HG03196 (cell line): Measurements from ENCODE around the gene CCDC38.
"Not testable (repeated sequence)": the region's sequence is repeated elsewhere in the genome, so short reads cannot be mapped to it uniquely, and the experiment has no call there.

Experiments used
- ATAC-seq: cut with Tn5 transposase; IDR thresholded peaks from one replicate; pipeline ENCODE4 v1.9.1; 2021; ENCODE audit not compliant: unreplicated experiment

The CCDC38 gene

DNA sequence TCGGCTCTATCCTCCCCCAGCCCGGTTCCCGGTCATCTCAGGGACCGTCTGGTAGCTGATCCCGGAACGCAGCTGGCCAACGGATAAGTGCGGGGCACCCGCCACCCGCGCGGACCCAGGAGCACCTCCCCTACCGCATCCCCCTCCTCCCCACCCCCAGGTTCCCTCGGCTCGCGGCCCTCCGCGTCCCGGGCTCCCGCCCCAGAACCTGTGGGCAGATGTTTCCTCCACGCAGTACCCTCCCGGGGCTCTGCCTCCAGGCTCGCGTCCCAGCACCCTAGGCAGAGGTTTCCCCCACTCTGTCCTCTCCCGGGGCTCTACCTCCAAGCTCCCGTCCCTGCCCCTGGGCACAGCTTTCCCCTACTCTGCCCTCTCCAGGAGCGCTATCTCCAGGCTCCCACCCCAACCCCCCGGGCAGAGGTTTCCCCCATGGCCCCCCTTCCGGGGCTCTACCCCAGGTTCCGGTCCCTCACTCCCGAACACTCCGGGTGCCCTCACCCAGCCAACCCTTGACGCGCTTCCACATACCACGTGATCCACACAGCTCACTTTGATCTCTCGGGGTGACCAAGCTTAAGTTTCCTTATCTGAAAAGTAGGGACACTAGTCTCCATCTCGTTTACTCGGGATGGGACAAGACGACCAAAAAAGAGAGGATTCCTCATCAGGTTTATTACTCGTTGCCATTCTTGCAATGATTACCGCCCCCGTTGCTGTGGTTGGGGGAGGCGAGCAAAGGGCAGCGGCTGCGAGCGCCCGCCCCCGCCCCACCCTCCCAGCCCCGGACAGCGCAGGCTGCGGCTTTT lies at the start of gene CCDC38:
Gene CCDC38, minus strand, starts transcription at position 91 of the 806 bp plus-strand sequence. CDS start 6,105 bp downstream, outside the sequence.
- peak; percentile 99 for ATAC-seq

DNA sequence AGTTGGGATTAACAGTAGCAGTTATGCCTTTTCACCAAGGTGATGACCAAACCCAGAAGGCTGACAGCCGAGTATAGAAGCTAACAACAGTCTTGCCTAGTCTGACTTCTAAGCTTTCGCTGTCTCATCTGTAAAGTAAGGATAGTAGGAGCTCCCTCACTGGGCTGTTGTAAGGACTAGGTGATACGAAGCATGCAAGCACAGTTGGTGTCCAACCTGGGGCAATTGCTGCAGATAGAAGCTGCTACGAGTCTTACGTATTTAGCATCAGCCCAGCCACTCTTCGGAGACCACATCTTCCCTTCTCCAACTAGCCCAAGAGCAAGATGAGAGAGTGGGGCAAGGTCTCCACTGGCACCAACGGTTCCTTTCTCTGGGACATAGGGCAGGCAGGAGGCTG lies 47.7 kb upstream of the CCDC38 start:
- no peak for ATAC-seq

DNA sequence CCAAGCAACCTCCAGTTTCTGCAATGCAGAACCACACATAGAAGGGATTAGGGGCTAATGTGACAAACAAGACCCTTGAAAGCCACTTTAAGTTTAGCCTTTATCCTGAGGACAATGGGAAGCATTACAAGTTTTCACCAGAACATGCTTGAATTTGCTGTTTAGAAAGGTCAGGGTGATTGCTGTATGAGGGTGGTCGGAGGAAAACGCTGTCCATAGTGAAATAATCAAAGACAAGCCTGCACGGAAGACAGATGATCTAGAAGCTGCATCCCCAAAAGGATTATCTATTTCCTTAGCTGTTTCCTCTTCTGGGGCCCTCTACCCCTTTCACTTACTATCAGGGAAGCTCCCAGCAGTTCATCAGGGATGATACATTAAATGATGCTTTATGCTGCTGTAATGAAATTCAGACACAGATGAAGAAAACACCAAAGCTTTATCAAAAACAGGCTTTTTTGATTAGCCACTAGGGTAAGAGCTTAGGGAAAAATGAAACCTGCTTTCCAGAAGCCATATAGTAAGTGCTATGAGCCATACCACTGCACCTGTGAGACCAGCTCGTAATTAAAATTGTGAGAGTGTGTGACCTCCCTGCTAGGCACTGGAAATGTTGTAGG lies 47.2 kb upstream of the CCDC38 start:
- ATAC-seq: no peak

DNA sequence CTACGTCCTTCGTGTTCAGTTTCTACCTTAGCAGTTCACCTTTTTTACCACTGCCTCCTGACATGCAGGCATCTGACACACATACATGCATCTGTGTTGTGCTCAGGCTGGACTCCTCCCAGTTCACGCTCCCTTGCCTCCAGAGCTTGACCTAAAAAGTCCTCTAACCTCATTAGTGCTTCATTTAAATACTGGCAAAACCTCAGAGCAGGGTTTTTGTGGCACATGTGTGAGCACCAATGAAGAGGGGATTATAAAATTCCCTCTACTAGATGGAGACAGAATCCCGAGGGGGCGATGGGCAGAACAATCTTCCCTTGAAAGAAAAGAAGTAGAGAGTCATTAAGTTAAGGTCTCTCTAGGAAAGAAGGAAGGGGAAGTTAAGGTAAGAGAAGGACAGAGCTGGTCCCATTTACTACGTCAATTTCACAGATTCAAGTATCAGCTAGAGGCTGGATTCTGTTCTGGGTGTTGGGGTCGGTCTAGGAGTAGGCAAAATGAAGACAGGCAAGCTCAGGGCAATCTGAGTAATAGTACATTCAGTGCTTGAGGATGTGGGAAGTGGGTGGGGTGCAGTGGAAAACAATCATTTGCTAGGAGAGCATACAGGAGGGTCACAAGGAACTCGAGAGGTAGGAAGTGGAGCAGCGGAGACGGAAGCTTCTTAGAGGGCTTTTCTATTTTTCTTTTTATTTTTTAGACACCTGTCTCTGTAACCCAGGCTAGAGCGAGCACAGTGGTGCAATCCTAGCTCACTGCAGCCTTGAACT lies 46.3 kb upstream of the CCDC38 start:
- no peak for ATAC-seq

DNA sequence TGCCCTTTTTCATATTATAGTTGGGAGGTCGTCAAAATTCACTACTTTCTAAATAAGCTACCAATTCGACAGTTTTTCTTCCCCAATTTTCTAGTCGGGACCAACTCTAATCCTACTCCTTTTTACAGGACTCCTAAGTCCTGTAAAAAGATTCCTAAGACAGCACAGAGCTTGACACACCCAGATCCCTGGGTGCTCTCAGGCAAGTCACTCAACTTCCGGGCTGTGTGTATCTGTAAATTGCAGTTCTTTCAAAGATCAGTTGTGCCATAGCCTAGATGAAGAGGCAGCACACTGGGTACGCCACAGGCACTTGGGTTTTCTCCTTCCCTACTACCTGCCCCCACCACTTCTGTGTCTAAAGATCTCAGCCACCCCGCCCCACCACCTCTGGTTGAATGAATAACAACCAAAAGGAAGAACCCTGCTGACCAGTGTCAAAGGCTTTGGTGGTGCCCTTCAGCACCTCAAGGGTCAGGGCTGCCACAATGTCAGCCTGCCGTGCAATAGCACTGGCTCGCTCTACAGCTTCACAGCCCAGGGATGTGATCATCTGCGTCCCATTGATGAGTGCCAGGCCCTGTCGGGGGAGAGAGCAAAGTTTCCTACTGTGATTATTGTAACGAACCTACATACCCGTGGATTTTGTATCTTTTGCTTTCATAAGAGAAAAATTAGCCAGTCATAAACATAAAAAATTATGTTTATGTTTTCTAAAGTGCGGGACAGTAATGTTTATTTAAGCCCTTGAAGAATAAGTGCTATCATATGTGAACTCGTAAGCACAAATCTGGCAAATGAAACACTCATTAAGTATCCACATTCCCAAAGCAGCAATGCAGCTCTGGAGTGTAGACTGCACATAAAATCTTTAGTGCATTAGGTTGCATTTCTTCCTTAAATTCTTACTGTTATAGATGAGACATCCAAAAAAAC lies 44.5 kb upstream of the CCDC38 start:
- ATAC-seq: no peak

DNA sequence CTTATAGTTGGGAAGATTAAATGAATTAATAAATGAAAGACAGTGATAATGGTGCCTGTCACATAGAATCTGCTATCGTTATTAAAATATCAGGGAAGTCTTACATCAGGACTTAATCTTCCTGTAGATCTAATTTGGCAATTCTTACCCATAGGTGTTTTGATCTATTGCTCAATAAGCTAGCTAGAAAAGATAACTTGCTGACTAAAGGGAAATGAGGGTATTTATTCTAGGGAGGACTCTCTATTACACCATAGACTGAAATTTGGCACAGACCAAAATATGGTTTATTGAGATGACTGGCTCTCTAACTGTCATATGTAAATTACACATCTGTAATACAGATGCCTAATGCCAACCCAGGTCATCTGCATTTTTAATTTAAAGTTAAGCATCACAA lies 42.3 kb upstream of the CCDC38 start:
- no peak for ATAC-seq

DNA sequence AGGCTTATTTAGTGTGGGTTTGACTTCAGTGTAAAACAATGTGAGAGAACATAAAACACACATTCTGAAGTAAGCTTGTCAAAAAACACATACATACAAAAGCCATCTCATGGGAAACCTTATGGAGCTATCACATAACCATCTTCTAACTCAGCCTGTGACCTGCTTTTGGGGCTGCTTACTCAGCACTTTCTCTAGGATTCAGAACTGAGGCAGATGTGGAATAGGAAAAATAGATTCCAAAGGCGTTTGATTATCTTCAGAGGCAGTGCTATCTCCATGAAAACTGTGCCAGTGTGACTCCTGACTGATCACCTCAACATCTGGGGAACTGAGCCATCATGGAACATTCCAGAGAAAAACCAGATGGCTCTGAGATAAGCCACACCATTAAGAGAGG lies 40.2 kb upstream of the CCDC38 start:
- ATAC-seq: no peak

DNA sequence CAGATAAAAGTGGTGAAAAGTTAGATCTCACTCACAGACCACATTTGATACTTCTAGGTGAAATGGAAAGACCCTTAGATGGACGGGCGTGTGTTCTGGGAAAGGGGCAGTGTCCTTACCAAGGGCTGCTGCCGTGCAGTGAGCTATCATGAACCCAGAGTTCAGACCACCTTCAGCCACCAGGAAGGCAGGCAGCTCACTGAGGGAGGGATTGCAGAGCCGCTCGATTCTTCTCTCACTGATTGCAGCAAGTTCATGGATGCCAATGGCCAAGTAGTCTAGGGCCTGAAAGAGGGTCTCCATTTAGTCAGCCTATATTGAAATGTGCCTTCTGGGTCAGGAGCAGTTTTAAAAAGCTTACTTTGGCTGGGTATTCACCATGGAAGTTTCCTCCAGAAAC lies 38.0 kb upstream of the CCDC38 start:
- ATAC-seq: no peak

DNA sequence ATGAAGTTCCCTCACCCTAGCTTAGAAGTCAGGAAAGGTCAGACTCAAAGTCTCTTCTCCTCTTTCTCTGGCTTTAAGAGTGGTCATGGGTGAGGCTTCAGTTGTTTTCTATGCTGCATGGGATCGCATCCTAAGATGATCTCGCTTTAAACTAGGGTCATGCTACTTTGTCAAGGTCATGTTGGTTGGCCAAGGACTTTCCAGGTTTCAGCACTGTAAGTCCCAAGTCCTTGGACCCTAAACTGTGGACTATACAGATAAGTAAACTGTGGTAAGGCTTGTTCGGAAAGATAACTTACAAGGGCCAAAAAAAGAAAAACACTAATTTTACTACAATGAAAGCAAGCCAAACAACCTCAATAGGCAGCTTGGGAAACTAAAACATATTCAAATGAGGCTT lies 36.4 kb upstream of the CCDC38 start:
- ATAC-seq: no peak

DNA sequence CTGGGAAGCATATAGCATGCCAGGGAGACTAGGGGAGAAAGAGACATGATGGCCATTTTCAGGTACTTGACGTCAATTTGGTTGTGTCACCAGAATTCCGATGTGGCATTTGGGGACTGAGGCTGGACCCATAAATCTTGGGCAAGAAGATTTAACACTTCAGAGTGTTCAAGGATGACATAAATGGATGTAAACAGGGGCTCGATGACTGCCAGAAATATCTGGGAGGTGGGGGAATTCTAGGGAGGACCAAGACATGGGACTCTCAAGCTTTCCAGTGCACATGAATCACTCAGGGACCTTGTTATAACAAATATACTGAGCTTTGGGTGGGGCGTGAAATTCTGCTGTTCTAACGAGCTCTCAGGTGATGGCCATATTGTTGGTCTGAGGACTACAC lies 35.9 kb upstream of the CCDC38 start:
- ATAC-seq: no peak

DNA sequence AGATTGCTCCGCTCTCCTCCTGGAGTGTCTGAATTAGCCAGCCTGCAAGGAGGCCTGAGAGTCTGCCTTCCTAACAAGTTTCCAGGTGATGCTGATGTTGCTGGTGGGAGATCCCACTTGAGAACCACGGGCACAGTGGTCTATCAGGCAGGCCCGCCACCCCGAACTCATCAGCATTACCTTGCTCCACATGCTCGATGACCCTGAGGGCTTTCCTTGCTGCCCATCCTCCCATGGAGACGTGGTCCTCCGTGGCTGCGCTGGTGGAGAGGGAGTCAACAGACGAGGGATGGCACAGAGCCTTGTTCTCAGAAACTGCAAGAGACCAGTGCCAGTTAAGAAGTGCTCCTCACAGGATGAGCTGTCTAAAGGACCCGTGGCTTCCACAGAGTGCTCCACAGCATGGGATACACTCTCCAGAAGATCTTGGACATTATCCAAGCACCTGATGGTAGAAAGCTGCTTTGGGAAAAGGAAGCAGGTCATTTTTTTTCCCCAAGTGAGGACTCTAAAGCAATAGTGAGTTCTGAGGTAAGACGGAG lies 35.4 kb upstream of the CCDC38 start:
- no peak for ATAC-seq

DNA sequence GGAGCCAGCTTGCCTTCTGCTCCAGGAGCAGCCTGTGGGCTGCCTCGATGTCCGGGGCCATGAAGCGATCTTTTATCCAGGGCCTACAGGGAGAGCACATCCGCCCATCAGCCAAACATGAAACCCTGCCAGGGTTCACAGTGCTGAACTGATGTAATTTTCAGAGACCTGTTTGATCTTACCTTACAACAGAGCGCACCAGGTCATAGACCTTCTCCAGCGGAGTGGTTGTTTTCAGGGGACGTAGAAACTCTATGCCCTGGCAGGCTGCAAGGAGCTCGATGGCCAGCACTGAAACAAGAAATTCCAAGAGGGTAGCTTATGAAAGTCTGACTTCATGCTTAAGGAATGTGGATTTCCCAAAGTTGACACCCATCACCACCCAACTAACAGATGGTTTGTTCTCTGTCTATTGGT lies 34.0 kb upstream of the CCDC38 start:
- ATAC-seq: no peak

DNA sequence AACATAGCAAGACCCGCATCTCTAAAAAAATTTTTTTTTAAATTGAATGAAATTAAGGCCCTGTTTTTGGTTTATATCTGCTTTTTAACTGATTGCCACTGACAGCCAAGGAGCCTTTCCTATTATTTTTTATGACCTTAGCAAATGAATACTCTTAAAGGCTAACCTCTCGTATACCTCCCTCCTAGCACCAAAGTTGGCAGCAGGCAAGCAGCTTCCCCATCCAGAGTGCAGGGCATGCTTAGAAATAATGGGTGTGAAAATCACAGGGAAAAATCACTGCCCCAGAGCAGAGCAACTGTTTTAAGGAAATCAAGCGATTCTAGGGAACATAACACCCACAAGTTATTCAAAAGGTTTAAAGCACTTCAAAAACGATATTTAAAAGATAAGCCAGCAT lies 33.1 kb upstream of the CCDC38 start:
- no peak for ATAC-seq

DNA sequence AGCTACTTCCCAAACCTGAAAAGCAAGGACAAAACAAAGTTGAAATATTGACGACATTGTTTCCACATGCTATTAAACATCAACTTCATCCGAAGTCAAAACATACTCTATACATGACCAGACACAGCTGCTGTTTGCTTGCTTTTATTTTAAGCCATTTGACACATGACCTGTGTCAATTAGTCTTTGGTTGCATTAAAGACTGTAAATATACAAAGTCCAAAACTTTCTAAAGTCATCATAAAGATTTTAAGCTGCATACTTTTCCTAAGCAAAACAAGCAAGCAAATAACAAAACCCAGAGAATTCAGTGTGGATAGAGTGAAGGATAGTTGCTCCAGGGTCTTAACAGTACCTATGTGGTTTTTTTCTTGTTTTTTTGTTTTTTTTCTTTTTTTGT lies 31.9 kb upstream of the CCDC38 start:
- no peak for ATAC-seq

DNA sequence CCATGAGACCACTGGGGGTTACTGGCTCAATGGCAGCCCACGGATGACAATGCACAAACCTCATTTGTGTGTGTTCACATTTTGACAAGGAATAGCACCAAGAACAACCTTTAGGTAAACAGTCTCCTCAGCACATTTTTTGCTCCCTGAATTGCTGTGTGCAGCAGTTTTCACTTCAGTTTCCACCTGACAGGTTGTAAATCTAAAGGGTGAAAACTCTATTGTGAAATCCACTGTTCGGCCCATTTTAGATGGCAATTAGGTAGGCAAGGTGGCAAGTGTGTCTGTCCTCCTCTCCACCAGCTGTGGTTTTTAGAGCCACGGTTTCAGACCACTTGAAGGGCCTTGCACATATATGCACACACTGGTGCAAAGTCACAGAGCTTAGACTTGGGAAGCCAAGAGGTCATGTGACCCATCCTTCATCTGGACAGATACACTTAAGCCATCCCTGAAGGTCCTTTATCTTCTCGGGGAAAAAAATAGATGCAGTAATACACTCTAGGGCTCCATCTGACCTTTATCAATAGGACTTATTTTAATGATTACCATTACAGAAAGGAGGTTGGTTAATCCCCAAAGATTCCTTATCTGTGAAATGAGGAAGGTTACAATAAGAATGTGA lies 30.5 kb upstream of the CCDC38 start:
- no peak for ATAC-seq

DNA sequence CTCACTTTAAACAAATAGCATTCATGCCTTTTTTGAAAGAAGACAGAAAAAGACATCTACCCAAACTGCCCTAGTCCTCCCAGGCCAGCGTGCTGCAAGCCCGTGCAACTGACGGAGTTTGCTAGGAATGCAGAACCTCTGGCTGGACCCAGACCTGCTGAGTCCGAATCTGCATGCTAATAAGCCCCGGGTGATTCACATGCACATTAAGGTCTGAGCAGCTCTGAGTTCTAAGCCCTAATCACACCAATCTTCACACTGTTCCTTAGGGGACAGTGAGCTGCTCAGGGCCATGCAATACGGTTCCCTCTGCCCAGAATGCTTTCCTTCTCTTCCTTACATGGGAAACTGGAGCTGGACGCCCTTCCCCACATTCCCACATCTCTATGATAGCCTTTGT lies 28.5 kb upstream of the CCDC38 start:
- ATAC-seq: no peak

DNA sequence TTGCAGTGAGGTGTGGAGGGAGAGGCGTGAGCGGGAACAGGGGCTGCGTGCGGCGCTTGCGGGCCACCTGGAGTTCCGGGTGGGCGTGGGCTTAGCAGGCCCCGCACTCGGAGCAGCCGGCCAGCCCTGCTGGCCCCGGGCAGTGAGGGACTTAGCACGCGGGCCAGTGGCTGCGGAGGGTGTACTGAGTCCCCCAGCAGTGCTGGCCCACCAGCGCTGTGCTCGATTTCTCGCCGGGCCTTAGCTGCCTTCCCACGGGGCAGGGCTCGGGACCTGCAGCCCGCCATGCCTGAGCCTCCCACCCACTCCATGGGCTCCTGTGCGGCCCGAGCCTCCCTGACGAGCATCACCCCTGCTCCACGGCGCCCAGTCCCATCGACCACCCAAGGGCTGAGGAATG lies 26.7 kb upstream of the CCDC38 start:
- not testable (repeated sequence) for ATAC-seq

DNA sequence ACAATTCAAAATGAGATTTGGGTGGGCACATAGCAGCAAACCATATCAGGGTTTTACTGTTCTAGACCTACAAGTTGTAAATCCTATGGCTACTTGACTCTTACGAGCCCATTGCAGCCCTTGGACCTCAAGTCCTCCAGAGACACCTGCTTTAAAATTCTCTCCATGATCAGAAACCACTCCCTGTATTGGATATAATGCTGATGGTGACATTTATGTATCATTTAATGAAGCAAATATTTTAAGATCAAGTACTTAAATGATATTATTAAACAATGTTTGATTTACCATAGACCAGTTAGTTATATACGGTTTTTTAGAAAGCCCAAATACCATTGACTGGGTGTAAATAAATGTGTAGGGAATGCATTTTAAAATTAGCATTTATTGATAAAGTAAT lies 24.9 kb upstream of the CCDC38 start:
- no peak for ATAC-seq

DNA sequence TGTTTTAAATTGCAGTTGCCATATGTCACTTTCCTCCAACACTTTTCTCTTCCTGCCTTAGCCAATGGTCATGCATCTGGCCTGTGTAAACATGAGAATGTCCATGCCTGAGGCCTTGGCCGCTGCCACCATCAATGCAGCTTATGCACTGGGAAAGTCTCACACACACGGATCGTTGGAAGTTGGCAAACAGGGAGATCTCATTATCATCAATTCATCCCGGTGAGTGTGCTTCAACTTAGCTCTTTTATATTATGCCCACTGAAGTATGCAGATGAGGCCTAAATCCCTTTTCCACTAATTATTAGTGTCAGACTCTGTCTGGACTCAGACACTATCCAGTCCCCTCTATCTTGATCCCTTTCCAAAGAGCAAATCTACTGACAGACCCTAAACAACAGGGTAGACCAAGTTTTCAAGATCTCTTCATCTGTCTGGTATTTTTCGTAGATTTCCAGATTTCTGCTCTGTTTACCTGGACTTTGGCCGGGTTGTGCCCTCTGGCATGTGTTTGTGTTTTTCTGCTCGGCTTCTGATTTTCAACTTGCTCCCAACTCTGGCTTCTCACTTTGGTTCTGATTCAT lies 24.0 kb upstream of the CCDC38 start:
- ATAC-seq: no peak

DNA sequence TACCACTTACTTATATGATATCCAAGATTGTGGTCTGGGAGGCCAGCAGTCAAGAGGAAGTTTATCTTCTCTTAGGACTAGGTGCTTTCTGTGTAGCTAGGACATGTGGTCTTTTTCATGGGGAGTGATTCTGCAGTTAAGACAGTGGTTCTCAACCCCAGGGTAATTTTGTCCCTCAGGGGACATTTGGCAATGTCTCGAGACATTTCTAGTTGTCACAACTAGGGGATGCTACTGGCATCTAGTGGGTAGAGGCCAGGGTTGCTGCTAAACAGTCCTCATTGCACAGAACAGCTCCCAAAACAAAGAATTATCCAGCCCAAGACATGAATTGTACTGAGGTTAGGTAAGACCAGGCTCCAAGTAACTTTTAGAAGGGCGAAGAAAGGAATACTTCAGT lies 20.7 kb upstream of the CCDC38 start:
- ATAC-seq: no peak
